B cell (primary cell): Measurements from ENCODE around the gene UPB1. TPM values are rescaled to one million over a fixed set of nuclear protein-coding genes. Genes with fewer than 3 reads are reported as not detected.

Experiments used
- ATAC-seq: fragments of 200-7000 bp; cut with Tn5 transposase; one replicate; pipeline ENCODE4 v1.10.0; 2021; ENCODE audit warnings: low read depth, mild to moderate bottlenecking, moderate number of reproducible peaks, moderate library complexity
- CTCF ChIA-PET: fragments of 350-600 bp; sonication (Branson Sonifier 250); formaldehyde crosslinking; loops from one replicate; lab custom pipeline; 2021; ENCODE audit warnings: antibody characterized with exemption, inconsistent platforms; lab: Charles Lee
- POLR2A ChIA-PET: fragments of 350-600 bp; sonication (Branson Sonifier 250); formaldehyde crosslinking; loops from one replicate; lab custom pipeline; 2021; ENCODE audit warnings: antibody characterized with exemption; lab: Charles Lee
- DNase-seq: peaks from one replicate; pipeline ENCODE4 v3.0.0; 2013
- H2AFZ ChIP-seq: 2 replicates; pipeline ENCODE4 v1.6.1; 2012; ENCODE audit warnings: mild to moderate bottlenecking, low read depth, low read length; ENCODE audit not compliant: insufficient read depth, poor library complexity, severe bottlenecking
- H3K27ac ChIP-seq, 2 donors: 1 replicate in 1 of 2; 2 replicates in 1 of 2; pipeline ENCODE4 v1.5.1; 2012 to 2013; ENCODE audit warnings: low read length in 2 of 2, mild to moderate bottlenecking in 2 of 2, moderate library complexity in 1 of 2
- H3K27me3 ChIP-seq, 4 experiments: fragments of 200-600 bp in 1 of 4; sonication (generic) in 1 of 4; replicated peaks in 1 of 4; 1 replicate in 2 of 4; 2 replicates in 2 of 4; pipeline versions ENCODE4 v1.6.1 to v1.7.0; 2013 to 2016; ENCODE audit warnings: low read length in 3 of 4, mild to moderate bottlenecking in 2 of 4, mixed read lengths in 1 of 4, moderate library complexity in 1 of 4; ENCODE audit not compliant: insufficient read depth in 4 of 4, control insufficient read depth in 3 of 4; ENCODE audit errors: control extremely low read depth in 1 of 4
- H3K36me3 ChIP-seq, 2 experiments: replicated peaks in 1 of 2; 1 replicate in 1 of 2; 2 replicates in 1 of 2; pipeline versions ENCODE4 v1.6.1 to v1.7.1; 2013; ENCODE audit warnings: low read length in 1 of 2; ENCODE audit not compliant: insufficient read depth in 2 of 2, control insufficient read depth in 1 of 2; ENCODE audit errors: control extremely low read depth in 1 of 2, extremely low read depth in 1 of 2
- H3K4me1 ChIP-seq, 2 donors: fragments of 200-600 bp in 1 of 2; sonication (generic) in 1 of 2; 1 replicate in 1 of 2; 2 replicates in 1 of 2; pipeline versions ENCODE4 v1.5.1 to v1.6.1; 2013 to 2017; ENCODE audit warnings: low read length in 2 of 2; ENCODE audit not compliant: control insufficient read depth in 2 of 2, insufficient read depth in 2 of 2
- H3K4me2 ChIP-seq: replicated peaks from 2 replicates; pipeline ENCODE3; 2012; ENCODE audit warnings: mild to moderate bottlenecking, low read depth, low read length; ENCODE audit not compliant: poor library complexity, severe bottlenecking
- H3K4me3 ChIP-seq, 5 experiments: fragments of 200-600 bp in 1 of 5; sonication (generic) in 1 of 5; 1 replicate in 3 of 5; 2 replicates in 2 of 5; pipeline versions ENCODE4 v1.5.1 to v1.7.0; 2011 to 2016; ENCODE audit warnings: low read length in 4 of 5, mild to moderate bottlenecking in 4 of 5, low read depth in 2 of 5, control low read depth in 1 of 5, moderate library complexity in 1 of 5; ENCODE audit not compliant: insufficient read depth in 1 of 5; ENCODE audit errors: control extremely low read depth in 1 of 5, extremely low read depth in 1 of 5
- H3K79me2 ChIP-seq: fragments of 200-600 bp; sonication (generic); one replicate; pipeline ENCODE4 v1.6.0; 2016; ENCODE audit warnings: low read length; ENCODE audit not compliant: control insufficient read depth, insufficient read depth
- H3K9ac ChIP-seq: fragments of 200-600 bp; sonication (generic); 2 replicates; pipeline ENCODE4 v1.6.1; 2017; ENCODE audit warnings: mild to moderate bottlenecking, low read length, moderate library complexity
- H3K9me3 ChIP-seq, 3 donors: one replicate each; pipeline versions ENCODE4 v1.6.1 to v1.7.1; 2013; ENCODE audit warnings: low read length in 2 of 3; ENCODE audit not compliant: control insufficient read depth in 2 of 3, insufficient read depth in 1 of 3; ENCODE audit errors: control extremely low read depth in 1 of 3
- H4K20me1 ChIP-seq: 2 replicates; pipeline ENCODE4 v1.6.0; 2012; ENCODE audit warnings: mild to moderate bottlenecking, low read length; ENCODE audit not compliant: insufficient read depth, control insufficient read depth, poor library complexity, severe bottlenecking
- H3K27ac Mint-ChIP-seq: one replicate; pipeline ENCODE4 v1.8.0; 2021; ENCODE audit warnings: mixed read lengths
- H3K27me3 Mint-ChIP-seq: one replicate; pipeline ENCODE4 v1.8.0; 2021; ENCODE audit warnings: mixed read lengths
- H3K4me1 Mint-ChIP-seq: one replicate; pipeline ENCODE4 v1.8.0; 2021; ENCODE audit warnings: mixed read lengths
- H3K4me3 Mint-ChIP-seq: one replicate; pipeline ENCODE4 v1.8.0; 2021; ENCODE audit warnings: mixed read lengths
- H3K9me3 Mint-ChIP-seq: one replicate; pipeline ENCODE4 v1.8.0; 2022; ENCODE audit warnings: mixed read lengths; ENCODE audit not compliant: insufficient read depth
- CTCF ChIP-seq: fragments of 200-600 bp; IDR thresholded peaks from one replicate; pipeline ENCODE4 v1.8.0; 2022; ENCODE audit warnings: antibody characterized with exemption, mild to moderate bottlenecking
- EZH2 ChIP-seq: IDR thresholded peaks from 2 replicates; pipeline ENCODE4 v1.6.1; 2012; ENCODE audit warnings: borderline replicate concordance, low read depth, mild to moderate bottlenecking, moderate library complexity, low read length; ENCODE audit not compliant: insufficient read depth, poor library complexity, severe bottlenecking
- WGBS: methylation state at CpG from one replicate; pipeline ENCODE4 v1.1.5; 2013; ENCODE audit warnings: missing lambda C conversion rate; ENCODE audit not compliant: insufficient coverage; 5-methylcytosine and 5-hydroxymethylcytosine counted together
- intact Hi-C: fragments of 100-400 bp; cut with micrococcal nuclease; formaldehyde crosslinking; loops from one replicate; pipeline ENCODE4 v1.10.0; 2022
- polyA plus RNA-seq: library from polyadenylated mRNA; depleted of rRNA; stranded (reverse); fragments of >200 nt; gene quantifications from 2 replicates; pipeline ENCODE4 v1.2.3, GENCODE V29; 2012
- total RNA-seq, 2 donors: library from RNA; stranded (reverse); fragments of 120-200 nt in 1 of 2; gene quantifications; 1 replicate in 1 of 2; 2 replicates in 1 of 2; pipeline versions ENCODE4 v1.2.3 to v1.2.4, GENCODE V29; 2013 to 2022

The UPB1 gene
- total and polyA plus RNA-seq, 2 donors (not counting 1 experiment from before 2014, with no cell fraction given), result 1.2 to 4.0 TPM

DNA sequence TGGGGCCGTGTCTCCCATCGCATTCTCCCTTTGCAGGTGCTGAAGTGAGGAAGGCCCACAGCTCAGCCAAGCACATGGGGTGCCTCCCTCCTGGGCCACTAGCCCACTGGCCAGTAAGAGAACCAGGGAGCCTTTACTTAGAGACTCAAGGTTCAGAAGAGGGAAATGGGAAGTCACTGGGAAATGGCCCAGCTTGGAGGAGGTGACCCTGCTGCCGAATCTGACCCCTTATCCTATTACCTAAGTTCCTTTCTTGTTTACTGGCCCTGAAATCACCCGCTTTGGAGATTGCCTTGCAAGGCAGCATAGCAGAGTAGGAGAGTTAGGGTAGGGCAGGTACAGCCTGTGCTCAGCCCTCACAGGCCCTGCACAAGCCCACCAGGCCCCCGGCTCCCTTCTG, 24.4 kb downstream of the UPB1 start:
- no peak overlapping the region for H2AFZ ChIP-seq
- H3K36me3 ChIP-seq, result no peaks in the 10 kb centered on the region
- no peaks in the 10 kb centered on the region for H3K9me3 ChIP-seq
- H4K20me1 ChIP-seq, result no peaks in the 10 kb centered on the region
- 86% methylated on average over 2 of the region's 5 CpGs for WGBS
- no peak overlapping the region for H3K4me3 Mint-ChIP-seq
- intact Hi-C loops, result no loop called here
- peaks cover 9% of the 10 kb centered on the region for H3K27me3 Mint-ChIP-seq
- no peak overlapping the region for H3K9ac ChIP-seq
- DNase-seq (no peak), ATAC-seq (no peak)
- H3K9me3 Mint-ChIP-seq, result no peaks in the 10 kb centered on the region
- POLR2A ChIA-PET, result no interaction called here
- CTCF ChIA-PET, result interaction anchor here (1.0 to 2.6 kb wide), 3 partner anchors 11 to 97 kb away, joined by 3 to 14 read pairs (median 3); no protein-coding TSS in a partner anchor
- no peak overlapping the region for H3K4me3 ChIP-seq
- H3K27me3 ChIP-seq, result peaks cover 0 to 4% (median 1%) of the 10 kb centered on the region in 4 experiments
- no peak overlapping the region for H3K27ac Mint-ChIP-seq
- peaks cover 6 to 14% of the 10 kb centered on the region in 2 donors for H3K4me1 ChIP-seq
- no peak overlapping the region for H3K27ac ChIP-seq
- no peaks in the 10 kb centered on the region for H3K79me2 ChIP-seq
- peaks cover 22% of the 10 kb centered on the region for H3K4me1 Mint-ChIP-seq
- no peak overlapping the region for H3K4me2 ChIP-seq
- TF ChIP-seq CTCF, result no peak
- no peak for TF ChIP-seq EZH2

DNA sequence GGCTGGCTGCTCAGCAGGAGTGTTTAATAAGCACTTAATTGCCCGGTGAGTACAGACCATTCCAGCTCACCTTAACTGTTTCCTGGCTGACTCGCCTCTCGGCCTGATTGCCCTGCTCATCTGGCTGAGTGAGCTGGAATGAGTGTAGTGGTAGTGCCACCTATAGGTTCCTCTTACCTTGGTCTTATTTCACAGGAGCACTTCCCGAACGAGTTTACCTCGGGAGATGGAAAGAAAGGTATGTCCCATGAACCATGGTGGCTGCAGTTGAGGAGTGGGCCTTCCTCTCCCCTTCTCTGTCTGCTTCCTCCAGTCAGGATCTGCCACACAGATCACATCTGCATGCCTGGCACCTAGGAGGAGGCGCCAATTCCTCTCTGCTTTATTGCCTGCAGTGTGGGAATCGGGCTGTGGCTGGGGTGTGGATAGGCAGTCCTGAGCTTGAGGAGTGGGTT, 26.7 kb downstream of the UPB1 start:
- Mint-ChIP-seq H3K9me3 (no peaks in the 10 kb centered on the region), H3K4me1 (peaks cover 20% of the 10 kb centered on the region), H3K4me3 (no peak overlapping the region), H3K27me3 (peaks cover 9% of the 10 kb centered on the region), H3K27ac (no peak overlapping the region)
- Histone ChIP-seq H3K27ac (no peak overlapping the region), H3K9me3 (no peaks in the 10 kb centered on the region), H3K4me1 (peaks cover 12 to 16% of the 10 kb centered on the region in 2 donors), H3K79me2 (peaks cover 5% of the 10 kb centered on the region), H3K9ac (no peak overlapping the region), H2AFZ (peak overlapping the region; percentile 14), H3K36me3 (no peaks in the 10 kb centered on the region), H3K4me3 (no peak overlapping the region), H4K20me1 (no peaks in the 10 kb centered on the region), H3K27me3 (no peaks in the 10 kb centered on the region), H3K4me2 (peak overlapping the region; percentile 45)
- ATAC-seq (peak; percentile 59), DNase-seq (peak; percentile 61)
- POLR2A ChIA-PET, result interaction anchor here (0.6 to 0.7 kb wide), 3 partner anchors 9 to 87 kb away, joined by 3 to 4 read pairs (median 3); no protein-coding TSS in a partner anchor
- CTCF ChIA-PET, result interaction anchor here (0.5 to 8.2 kb wide), 18 partner anchors 10 to 566 kb away, joined by 3 to 157 read pairs (median 4); partner anchors contain the start of gene ADORA2A
- WGBS, result 40% methylated on average over 5 of the region's 8 CpGs
- intact Hi-C loops, result loop anchor here (1.0 kb wide), 1 partner anchor 101 kb away; no protein-coding TSS in a partner anchor
- peak; percentile 50 for TF ChIP-seq CTCF
- no peak for TF ChIP-seq EZH2
